ENCODE measurements around the gene FAM135A.

FAM135A gene

GRCh38 chr6:70375166-70375565 lies 38.1 kb upstream of the FAM135A start:
- TF ChIP-seq, protein P1, sequence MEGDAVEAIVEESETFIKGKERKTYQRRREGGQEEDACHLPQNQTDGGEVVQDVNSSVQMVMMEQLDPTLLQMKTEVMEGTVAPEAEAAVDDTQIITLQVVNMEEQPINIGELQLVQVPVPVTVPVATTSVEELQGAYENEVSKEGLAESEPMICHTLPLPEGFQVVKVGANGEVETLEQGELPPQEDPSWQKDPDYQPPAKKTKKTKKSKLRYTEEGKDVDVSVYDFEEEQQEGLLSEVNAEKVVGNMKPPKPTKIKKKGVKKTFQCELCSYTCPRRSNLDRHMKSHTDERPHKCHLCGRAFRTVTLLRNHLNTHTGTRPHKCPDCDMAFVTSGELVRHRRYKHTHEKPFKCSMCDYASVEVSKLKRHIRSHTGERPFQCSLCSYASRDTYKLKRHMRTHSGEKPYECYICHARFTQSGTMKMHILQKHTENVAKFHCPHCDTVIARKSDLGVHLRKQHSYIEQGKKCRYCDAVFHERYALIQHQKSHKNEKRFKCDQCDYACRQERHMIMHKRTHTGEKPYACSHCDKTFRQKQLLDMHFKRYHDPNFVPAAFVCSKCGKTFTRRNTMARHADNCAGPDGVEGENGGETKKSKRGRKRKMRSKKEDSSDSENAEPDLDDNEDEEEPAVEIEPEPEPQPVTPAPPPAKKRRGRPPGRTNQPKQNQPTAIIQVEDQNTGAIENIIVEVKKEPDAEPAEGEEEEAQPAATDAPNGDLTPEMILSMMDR (IDR thresholded peaks at IDR 0.05; ENCODE audit: control extremely low read depth, extremely low read depth, low read depth, missing control alignments) = no peak
- DNase-seq (ENCODE audit: extremely low spot score) = no peak
- POLR2A ChIA-PET = no interaction called here
- CTCF ChIA-PET = interaction anchor here (1.0 kb wide), 2 partner anchors 12 to 13 kb away, joined by 4 read pairs; no protein-coding TSS in a partner anchor

- ChIA-PET POLR2A (no interaction called here), CTCF (no interaction called here)
- no peak for DNase-seq (ENCODE audit: extremely low spot score)
- TF ChIP-seq, protein P1 (IDR thresholded peaks at IDR 0.05; ENCODE audit: control extremely low read depth, extremely low read depth, low read depth, missing control alignments) = no peak
Observed at GRCh38 chr6:70375882-70376281, 37.4 kb upstream of the FAM135A start.

DNA sequence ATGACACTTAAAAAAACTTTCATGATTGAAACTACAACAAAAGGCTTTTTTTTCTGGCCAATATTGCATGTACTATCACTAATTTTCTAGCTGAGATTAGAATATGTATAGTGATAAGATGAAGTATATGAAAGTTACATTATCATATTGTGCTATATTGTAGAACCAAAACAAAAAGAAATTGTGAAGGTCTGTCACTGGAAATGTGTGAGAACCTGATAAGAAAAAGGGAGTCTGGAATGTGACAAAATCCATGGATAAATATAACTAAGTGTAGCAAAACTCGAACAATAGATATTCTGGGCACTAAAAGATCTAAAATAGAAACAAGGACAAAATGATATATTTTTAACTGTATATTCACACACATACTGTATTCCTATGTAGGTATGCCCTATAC lies 36.7 kb upstream of the FAM135A start:
- POLR2A ChIA-PET = no interaction called here
- CTCF ChIA-PET = interaction anchor here (0.9 to 1.4 kb wide), 2 partner anchors 12 to 579 kb away, joined by 3 read pairs; no protein-coding TSS in a partner anchor
- DNase-seq (ENCODE audit: extremely low spot score) = no peak
- TF ChIP-seq, protein P1 (IDR thresholded peaks at IDR 0.05; ENCODE audit: control extremely low read depth, extremely low read depth, low read depth, missing control alignments) = no peak

GRCh38 chr6:70377372-70377771 lies 35.9 kb upstream of the FAM135A start:
- CTCF ChIA-PET = interaction anchor here (0.9 to 1.4 kb wide), 2 partner anchors 11 to 578 kb away, joined by 3 read pairs; no protein-coding TSS in a partner anchor

GRCh38 chr6:70379473-70380013 lies 33.8 kb upstream of the FAM135A start:
- TF ChIP-seq, protein P1 (IDR thresholded peaks at IDR 0.05; ENCODE audit: control extremely low read depth, extremely low read depth, low read depth, missing control alignments) = no peak
- no peak for DNase-seq (ENCODE audit: extremely low spot score)
- CTCF ChIA-PET = interaction anchor here (0.9 to 2.7 kb wide), 7 partner anchors 9 to 576 kb away, joined by 3 to 39 read pairs (median 5); no protein-coding TSS in a partner anchor
- POLR2A ChIA-PET = no interaction called here

More at GRCh38 chr6:70377372-70377771, 35.9 kb upstream of the FAM135A start:
- TF ChIP-seq, protein P1 (IDR thresholded peaks at IDR 0.05; ENCODE audit: control extremely low read depth, extremely low read depth, low read depth, missing control alignments) = no peak
- no peak for DNase-seq (ENCODE audit: extremely low spot score)
- POLR2A ChIA-PET = no interaction called here

DNA sequence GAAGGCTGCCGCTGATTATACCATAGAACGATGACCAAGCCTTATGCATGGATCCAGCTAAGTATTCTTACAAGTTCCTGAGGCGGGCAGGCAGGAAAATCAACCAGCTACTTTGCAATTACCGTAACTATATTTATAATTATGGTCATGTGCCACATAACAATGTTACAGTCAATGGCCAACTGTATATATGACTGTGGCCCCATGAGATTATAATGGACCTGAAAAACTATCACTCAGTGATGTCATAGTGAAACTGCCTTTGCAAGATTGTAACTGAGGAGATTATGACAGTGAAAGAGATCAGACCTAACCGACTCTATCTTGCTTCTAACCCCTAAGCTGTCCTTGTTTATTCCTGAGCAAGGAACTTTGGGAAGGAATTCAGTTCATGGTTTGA lies 33.1 kb upstream of the FAM135A start:
- no peak for DNase-seq (ENCODE audit: extremely low spot score)
- TF ChIP-seq, protein P1 (IDR thresholded peaks at IDR 0.05; ENCODE audit: control extremely low read depth, extremely low read depth, low read depth, missing control alignments) = no peak
- ChIA-PET CTCF (interaction anchor here (1.3 to 2.7 kb wide), 5 partner anchors 8 to 576 kb away, joined by 4 to 39 read pairs (median 5); no protein-coding TSS in a partner anchor), POLR2A (no interaction called here)

Data from GM10248 (cell line).